NCI-H774 (cell line): ENCODE measurements around the gene PAX4.

Source experiments
- DNase-seq: peaks from one replicate; lab custom pipeline; 2025; lab: John Stamatoyannopoulos, UW

PAX4 gene, protein sequence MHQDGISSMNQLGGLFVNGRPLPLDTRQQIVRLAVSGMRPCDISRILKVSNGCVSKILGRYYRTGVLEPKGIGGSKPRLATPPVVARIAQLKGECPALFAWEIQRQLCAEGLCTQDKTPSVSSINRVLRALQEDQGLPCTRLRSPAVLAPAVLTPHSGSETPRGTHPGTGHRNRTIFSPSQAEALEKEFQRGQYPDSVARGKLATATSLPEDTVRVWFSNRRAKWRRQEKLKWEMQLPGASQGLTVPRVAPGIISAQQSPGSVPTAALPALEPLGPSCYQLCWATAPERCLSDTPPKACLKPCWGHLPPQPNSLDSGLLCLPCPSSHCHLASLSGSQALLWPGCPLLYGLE

GRCh38 chr7:127618042-127618441 lies at the start of gene PAX4:
TSS of gene PAX4 (minus strand) at chr7:127618142. CDS start at chr7:127615928, 2,214 bp downstream.
- DNase-seq = no peak

GRCh38 chr7:127667017-127667670 lies 49.2 kb upstream of the PAX4 start:
- DNase-seq = no peak

- DNase-seq = no peak
Measured at GRCh38 chr7:127666602-127667001, 48.7 kb upstream of the PAX4 start.

- DNase-seq = no peak
Measured at GRCh38 chr7:127665922-127666321, 48.0 kb upstream of the PAX4 start.

DNA sequence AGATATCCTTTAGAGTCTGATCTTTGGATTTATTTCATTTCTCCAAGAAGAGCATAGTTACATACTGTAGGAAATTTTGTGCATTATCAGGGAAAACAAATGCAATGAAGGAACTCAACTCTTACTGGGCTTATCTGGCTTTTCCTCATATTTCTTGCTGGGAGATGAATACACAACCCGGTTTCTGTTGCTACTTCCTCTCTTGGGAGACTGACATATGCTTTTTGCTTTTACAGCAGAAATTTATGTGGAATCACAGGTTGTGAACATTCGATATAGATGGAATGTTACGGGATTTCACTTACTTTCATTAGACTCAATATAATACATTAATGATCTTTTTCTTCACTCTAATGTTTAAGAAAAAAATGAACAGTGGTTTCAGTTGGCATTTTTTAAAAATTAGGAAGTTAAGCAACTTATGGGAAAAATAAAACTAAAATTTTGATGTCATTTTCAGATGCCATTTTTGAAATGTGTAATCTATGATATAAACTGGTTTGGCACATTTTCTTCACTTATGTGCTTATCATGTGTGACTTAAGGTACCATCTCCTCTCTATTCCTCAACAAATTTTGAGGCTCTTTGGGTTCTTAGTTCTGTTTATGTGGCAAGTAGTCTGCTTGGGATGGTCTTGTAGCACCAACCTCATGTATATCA lies 41.2 kb upstream of the PAX4 start:
- no peak for DNase-seq

DNA sequence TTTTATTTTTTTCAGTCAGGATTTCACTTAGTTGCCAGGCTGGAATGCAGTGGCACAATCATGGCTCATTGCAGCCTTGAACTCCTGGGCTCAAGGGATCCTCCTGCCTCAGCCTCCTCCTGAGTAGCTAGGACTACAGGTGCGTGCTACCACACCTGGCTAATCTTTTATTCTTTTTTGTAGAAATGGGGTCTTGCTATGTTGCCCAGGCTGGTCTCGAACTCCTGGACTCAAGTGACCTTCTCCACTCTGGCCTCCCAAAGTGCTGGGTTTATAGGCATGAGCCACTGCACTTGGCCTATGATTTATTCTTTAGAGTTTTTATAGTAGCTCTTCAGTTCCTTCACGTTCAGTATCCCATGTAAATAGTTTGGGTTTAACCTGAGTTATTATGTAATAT lies 39.6 kb upstream of the PAX4 start:
- DNase-seq = no peak

DNA sequence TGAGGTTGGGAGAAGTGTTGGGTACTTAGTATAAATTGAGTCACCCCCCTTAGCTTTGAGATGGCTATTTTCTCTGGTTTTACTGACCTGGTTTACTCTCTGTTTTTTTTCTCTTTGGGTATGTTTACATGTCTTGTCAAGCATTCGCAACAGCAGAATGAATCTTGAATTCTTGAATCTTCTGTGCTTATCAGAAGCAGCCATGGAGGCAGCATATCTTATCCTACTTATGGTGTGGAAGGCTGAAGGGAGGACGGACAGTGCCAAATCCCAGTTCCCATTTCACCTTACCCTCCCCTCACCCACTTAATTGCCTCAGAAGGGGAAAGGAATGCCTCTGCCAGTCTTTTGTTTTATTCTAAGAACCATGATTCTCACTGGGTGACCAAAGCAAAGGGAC lies 37.8 kb upstream of the PAX4 start:
- no peak for DNase-seq

GRCh38 chr7:127654404-127655394 lies 36.8 kb upstream of the PAX4 start:
- DNase-seq = no peak

- no peak for DNase-seq
Measured at GRCh38 chr7:127653396-127653795, 35.5 kb upstream of the PAX4 start.

DNA sequence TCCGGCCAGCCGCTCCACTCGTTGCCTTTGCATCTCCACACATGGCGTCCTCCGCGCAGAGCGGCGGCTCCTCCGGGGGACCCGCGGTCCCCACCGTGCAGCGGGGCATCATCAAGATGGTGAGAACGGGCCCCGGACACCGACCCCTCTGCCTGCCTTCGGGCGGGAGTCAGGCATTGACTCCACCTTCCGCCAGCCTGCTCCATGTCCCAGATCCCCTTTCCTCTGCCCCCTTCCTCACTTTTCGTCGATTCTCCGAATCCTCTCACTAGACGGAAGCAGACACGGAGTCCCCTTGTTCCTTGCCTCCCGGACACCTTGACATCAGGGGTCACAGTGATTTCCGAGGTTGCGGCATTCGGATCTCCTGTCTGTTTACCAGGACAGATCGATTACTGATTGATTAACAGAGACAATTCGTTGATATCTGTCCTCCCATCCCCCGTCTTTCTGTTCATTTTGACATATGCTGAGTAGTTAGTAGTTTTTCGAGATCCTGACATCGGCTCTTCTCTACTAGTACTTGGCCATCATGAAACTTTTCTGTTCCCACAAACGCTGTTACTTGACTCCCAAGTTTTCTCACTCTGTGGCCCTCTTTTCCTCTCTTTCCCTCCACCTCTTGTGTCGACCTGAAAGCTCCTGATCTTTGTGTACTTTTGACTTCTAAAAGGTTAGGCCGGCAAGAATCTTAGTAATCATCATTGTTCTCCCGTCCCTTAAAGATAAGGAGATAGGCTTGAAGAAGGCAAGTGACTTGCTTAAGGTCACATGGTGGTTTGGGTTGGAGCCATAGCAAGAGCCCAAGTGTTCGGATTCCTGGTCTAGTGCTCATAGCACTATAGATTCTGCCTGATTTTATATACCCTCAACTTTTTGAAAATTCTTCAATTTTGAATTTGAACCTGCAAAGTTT lies 34.6 kb upstream of the PAX4 start:
- DNase-seq = no peak

- DNase-seq = peak; percentile 98
Measured at GRCh38 chr7:127651556-127652332, 33.8 kb upstream of the PAX4 start, which contains the start of gene SND1. TSS of gene SND1 (plus strand) at chr7:127652194. CDS start at chr7:127652374, 180 bp downstream.

GRCh38 chr7:127650847-127651555 lies 33.1 kb upstream of the PAX4 start:
- DNase-seq = peak; percentile 40

DNA sequence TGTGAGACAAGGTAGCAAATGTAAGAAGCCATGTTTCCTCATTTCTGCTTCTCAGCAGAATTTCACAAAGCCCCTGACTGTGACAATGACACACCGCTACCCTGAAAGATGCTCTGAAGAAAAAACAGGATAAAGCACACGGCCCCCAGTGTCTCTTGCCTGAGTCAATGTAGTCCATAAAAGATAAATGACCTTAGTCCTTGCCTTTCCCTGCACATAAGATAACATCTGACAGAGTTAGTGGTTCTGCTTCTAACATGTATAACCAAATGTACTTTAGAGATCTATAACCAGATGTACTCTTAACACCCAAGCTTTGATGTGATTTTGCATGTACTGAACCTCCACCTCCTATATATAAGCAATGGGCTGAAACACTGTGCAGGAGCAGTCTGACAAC lies 31.0 kb upstream of the PAX4 start:
- no peak for DNase-seq

GRCh38 chr7:127647636-127648035 lies 29.7 kb upstream of the PAX4 start:
- no peak for DNase-seq

GRCh38 chr7:127644484-127644883 lies 26.5 kb upstream of the PAX4 start:
- no peak for DNase-seq

GRCh38 chr7:127638197-127638596 lies 20.3 kb upstream of the PAX4 start:
- no peak for DNase-seq

DNA sequence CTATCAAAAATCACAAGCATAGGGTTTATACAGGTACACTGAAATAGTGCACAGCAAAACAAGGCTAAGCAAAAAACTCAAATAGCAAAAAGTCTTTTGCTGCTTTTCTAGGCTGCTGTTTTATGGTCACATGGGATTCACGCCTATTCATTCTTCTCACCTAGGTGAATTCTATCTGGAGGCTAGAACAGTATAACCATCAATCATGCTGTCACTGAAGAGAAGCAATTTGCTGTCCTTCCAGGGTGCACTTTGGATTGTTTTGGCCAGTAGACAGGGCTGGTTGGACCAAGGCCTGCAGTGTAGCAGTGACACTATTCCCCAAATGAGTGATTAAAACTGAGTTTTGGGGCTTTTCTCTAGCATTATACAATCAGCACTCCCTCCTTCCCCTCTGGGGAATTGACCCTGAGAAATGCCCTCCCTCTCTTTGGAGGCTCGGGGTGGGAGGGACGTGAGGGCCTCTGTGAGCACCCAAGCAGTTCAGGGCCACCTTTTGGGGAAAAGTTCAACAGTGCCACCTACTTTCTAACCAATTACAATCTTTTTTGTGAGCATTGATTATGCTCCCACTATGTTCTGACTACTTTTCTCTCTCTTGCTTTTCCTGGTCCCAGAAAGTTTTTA lies 17.8 kb upstream of the PAX4 start:
- no peak for DNase-seq

GRCh38 chr7:127632276-127632910 lies 14.5 kb upstream of the PAX4 start:
- DNase-seq = no peak
